Heart right ventricle (tissue), 16 donors: ENCODE data around the gene IFT88. TPM values are rescaled to one million over a fixed set of nuclear protein-coding genes. Genes with fewer than 3 reads are reported as not detected.

Experiments
- ATAC-seq, 8 donors: fragments of 200-7000 bp; cut with Tn5 transposase; one replicate each; pipeline ENCODE4 v1.9.1; 2020; ENCODE audit warnings: mild to moderate bottlenecking in 8 of 8, moderate library complexity in 8 of 8, moderate number of reproducible peaks in 1 of 8
- DNase-seq, 2 donors: peaks; one replicate each; pipeline ENCODE4 v3.0.0-alpha.2; 2020
- H3K27ac ChIP-seq, 10 donors: fragments of 200-600 bp; sonication (generic) in 2 of 10; one replicate each; pipeline versions ENCODE4 v1.5.0 to v1.8.0; 2020 to 2022; ENCODE audit warnings: mild to moderate bottlenecking in 3 of 10
- H3K27me3 ChIP-seq, 7 donors: fragments of 200-600 bp; one replicate each; pipeline ENCODE4 v1.8.0; 2021 to 2022; ENCODE audit warnings: mild to moderate bottlenecking in 2 of 7
- H3K36me3 ChIP-seq, 9 donors: fragments of 200-600 bp; sonication (generic) in 1 of 9; one replicate each; pipeline versions ENCODE4 v1.5.0 to v1.8.0; 2020 to 2022; ENCODE audit warnings: mild to moderate bottlenecking in 2 of 9
- H3K4me1 ChIP-seq, 9 donors: fragments of 200-600 bp; sonication (generic) in 1 of 9; one replicate each; pipeline versions ENCODE4 v1.5.0 to v1.8.0; 2020 to 2022; ENCODE audit warnings: mild to moderate bottlenecking in 4 of 9
- H3K4me3 ChIP-seq, 10 donors: fragments of 200-600 bp; sonication (generic) in 2 of 10; one replicate each; pipeline versions ENCODE4 v1.5.0 to v1.8.0; 2020 to 2022; ENCODE audit warnings: mild to moderate bottlenecking in 7 of 10, moderate library complexity in 2 of 10
- H3K9me3 ChIP-seq, 11 donors: fragments of 200-600 bp in 10 of 11; sonication (generic) in 2 of 11; one replicate each; pipeline versions ENCODE4 v1.5.0 to v1.8.0; 2013 to 2022; ENCODE audit warnings: mild to moderate bottlenecking in 2 of 11, control low read depth in 1 of 11, moderate library complexity in 1 of 11
- WGBS, 2 donors: extraction: QIAGEN DNeasy Blood & Tissue Kit; methylation state at CpG; one replicate each; pipeline ENCODE4 v1.1.7; 2013; ENCODE audit warnings: inconsistent platforms in 1 of 2; 5-methylcytosine and 5-hydroxymethylcytosine counted together
- intact Hi-C, 10 donors: fragments of 100-400 bp; cut with DNase I; formaldehyde crosslinking; loops; one replicate each; pipeline versions ENCODE4 v1.11.1 to v1.14.2; 2022
- polyA plus RNA-seq, 2 donors: library from polyadenylated mRNA; stranded (reverse); fragments of 200-250 nt; gene quantifications; one replicate each; pipeline ENCODE4 v1.2.3, GENCODE V29; 2013
- total RNA-seq, 10 donors: library from RNA; stranded (reverse); fragmentation: NEBNext Ultra II Directional in 3 of 10; extraction: Animal tissue kit (Norgen Biotek cat#: 25700) in 3 of 10; gene quantifications; one replicate each; pipeline versions ENCODE4 v1.2.1 to v1.2.4, GENCODE V29; 2021 to 2023
- TF ChIP-seq, protein P1 (sequence below), 9 donors: fragments of 200-600 bp; sonication (generic) in 2 of 9; IDR thresholded peaks; one replicate each; pipeline versions ENCODE4 v1.5.0 to v1.8.0; 2021 to 2022; ENCODE audit warnings: antibody characterized with exemption in 9 of 9, mild to moderate bottlenecking in 5 of 9, moderate library complexity in 1 of 9
- donor health status: Arrhythmogenic right ventricular cardiomyopathy.
- donor health status: ischemic (EF 13 %, LVEDD 7.1; RV severe dilation, severe dysfunction).
- donor health status: healthy with polysubstance abuse.
- donor health status: DM: no; HTN: yes; CAD: no.
- donor health status: DM: no; HTN: no; CAD: no.
- donor health status: ischemic (EF 25% LVEDD 6.9; RV normal size, moderate dysfunction).
- donor health status: ischemic (EF 25% LVEDD 5.7; RV mildly dilated, moderate dysfunction).
- donor health status: healthy.
- donor health status: DM: yes; HTN: yes; CAD: no.
- donor health status: Ischemic cardiomyopathy.
- donor health status: ischemic (EF 35%, LVEDD 5.7; RV mildly dilated, moderate dysfunction).
- donor health status: nonischemic (EF 11% LVEDD 7.7; RV severe dilation, severe dysfunction).
- donor health status: DM: yes; HTN: yes; CAD: no.
- donor health status: PGD.
- donor health status: ischemic (EF 29% LVEDD 5.4; RV normal size, mild dysfunction).
- donor health status: nonischemic (EF 23%, LVEDD 6.1; RV moderate dilation, normal function).

The IFT88 gene
- total and polyA plus RNA-seq, 12 donors = 5.9 to 13.6 (median 7.3) TPM

GRCh38 chr13:20696073-20696472 is 129.1 kb downstream of the IFT88 start:
- no peak for DNase-seq
- no peaks in the 10 kb centered on the region for H3K9me3 ChIP-seq
- H3K4me3 ChIP-seq = no peak overlapping the region
- no peak for ATAC-seq
- peaks cover 0 to 15% (median 7%) of the 10 kb centered on the region in 7 donors for H3K27me3 ChIP-seq
- TF ChIP-seq, protein P1, sequence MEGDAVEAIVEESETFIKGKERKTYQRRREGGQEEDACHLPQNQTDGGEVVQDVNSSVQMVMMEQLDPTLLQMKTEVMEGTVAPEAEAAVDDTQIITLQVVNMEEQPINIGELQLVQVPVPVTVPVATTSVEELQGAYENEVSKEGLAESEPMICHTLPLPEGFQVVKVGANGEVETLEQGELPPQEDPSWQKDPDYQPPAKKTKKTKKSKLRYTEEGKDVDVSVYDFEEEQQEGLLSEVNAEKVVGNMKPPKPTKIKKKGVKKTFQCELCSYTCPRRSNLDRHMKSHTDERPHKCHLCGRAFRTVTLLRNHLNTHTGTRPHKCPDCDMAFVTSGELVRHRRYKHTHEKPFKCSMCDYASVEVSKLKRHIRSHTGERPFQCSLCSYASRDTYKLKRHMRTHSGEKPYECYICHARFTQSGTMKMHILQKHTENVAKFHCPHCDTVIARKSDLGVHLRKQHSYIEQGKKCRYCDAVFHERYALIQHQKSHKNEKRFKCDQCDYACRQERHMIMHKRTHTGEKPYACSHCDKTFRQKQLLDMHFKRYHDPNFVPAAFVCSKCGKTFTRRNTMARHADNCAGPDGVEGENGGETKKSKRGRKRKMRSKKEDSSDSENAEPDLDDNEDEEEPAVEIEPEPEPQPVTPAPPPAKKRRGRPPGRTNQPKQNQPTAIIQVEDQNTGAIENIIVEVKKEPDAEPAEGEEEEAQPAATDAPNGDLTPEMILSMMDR (IDR thresholded peaks at IDR 0.05) = no peak
- no peaks in the 10 kb centered on the region for H3K4me1 ChIP-seq
- intact Hi-C loops = no loop called here
- H3K27ac ChIP-seq = no peak overlapping the region
- 71 to 77% methylated on average over 4 of the region's 4 CpGs for WGBS, 2 donors
- H3K36me3 ChIP-seq = peaks cover 0 to 11% (median 3%) of the 10 kb centered on the region in 9 donors

GRCh38 chr13:20699715-20700114 is 132.8 kb downstream of the IFT88 start:
- H3K4me3 ChIP-seq = no peak overlapping the region
- TF ChIP-seq, protein P1 (IDR thresholded peaks at IDR 0.05) = no peak
- no peaks in the 10 kb centered on the region for H3K9me3 ChIP-seq
- H3K4me1 ChIP-seq = peaks cover 0 to 20% (median 12%) of the 10 kb centered on the region in 9 donors
- H3K27ac ChIP-seq = no peak overlapping the region
- DNase-seq = no peak
- H3K36me3 ChIP-seq = no peaks in the 10 kb centered on the region
- peaks cover 0 to 38% (median 14%) of the 10 kb centered on the region in 7 donors for H3K27me3 ChIP-seq
- 94% methylated on average over 9 of the region's 9 CpGs for WGBS, 2 donors
- intact Hi-C loops = loop anchor here in 4 of 10 donors (5.0 to 10.0 kb wide), 2 partner anchors 202 to 205 kb away; no protein-coding TSS in a partner anchor
- ATAC-seq = no peak

DNA sequence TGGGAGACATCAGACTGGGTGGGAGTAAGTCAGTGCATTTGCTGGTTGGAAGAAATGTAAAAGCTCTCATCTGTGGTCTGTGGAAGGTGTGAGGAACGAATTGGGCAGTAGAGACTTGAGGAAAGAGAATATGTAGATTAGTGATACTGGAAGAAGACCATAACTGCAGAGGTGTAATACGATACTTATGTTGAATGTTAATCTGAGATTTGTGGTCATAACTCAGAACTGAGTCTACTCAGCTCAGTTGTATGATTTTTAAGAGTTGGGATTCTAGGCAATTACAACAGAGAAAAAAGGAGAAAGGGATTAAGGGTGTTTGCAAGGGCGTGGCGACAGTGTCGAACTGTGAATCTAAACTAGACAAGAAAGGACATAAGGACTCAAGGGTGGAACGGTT is 133.3 kb downstream of the IFT88 start:
- TF ChIP-seq, protein P1 (IDR thresholded peaks at IDR 0.05) = no peak
- 90 to 93% methylated on average over 6 of the region's 6 CpGs for WGBS, 2 donors

GRCh38 chr13:20701461-20701860 is 134.5 kb downstream of the IFT88 start:
- H3K4me1 ChIP-seq = peaks cover 0 to 20% (median 12%) of the 10 kb centered on the region in 9 donors
- no peak for DNase-seq
- no peaks in the 10 kb centered on the region for H3K9me3 ChIP-seq
- 96 to 98% methylated on average over 3 of the region's 3 CpGs for WGBS, 2 donors
- no peak for ATAC-seq
- TF ChIP-seq, protein P1 (IDR thresholded peaks at IDR 0.05) = no peak
- H3K4me3 ChIP-seq = no peak overlapping the region
- no peaks in the 10 kb centered on the region for H3K36me3 ChIP-seq
- peaks cover 0 to 38% (median 14%) of the 10 kb centered on the region in 7 donors for H3K27me3 ChIP-seq
- no peak overlapping the region for H3K27ac ChIP-seq
- intact Hi-C loops = loop anchor here in 4 of 10 donors (5.0 to 10.0 kb wide), 2 partner anchors 204 to 207 kb away; no protein-coding TSS in a partner anchor

More for the DNA sequence above, 133.3 kb downstream of the IFT88 start:
- Histone ChIP-seq H3K4me1 (peaks cover 0 to 20% (median 12%) of the 10 kb centered on the region in 9 donors), H3K4me3 (no peak overlapping the region), H3K27ac (no peak overlapping the region), H3K36me3 (no peaks in the 10 kb centered on the region), H3K27me3 (peaks cover 0 to 38% (median 14%) of the 10 kb centered on the region in 7 donors), H3K9me3 (no peaks in the 10 kb centered on the region)
- ATAC-seq (no peak), DNase-seq (no peak)
- intact Hi-C loops = loop anchor here in 4 of 10 donors (5.0 to 10.0 kb wide), 2 partner anchors 203 to 205 kb away; no protein-coding TSS in a partner anchor
